Gastroesophageal sphincter (tissue), 4 donors: Measurements from ENCODE around the gene MTERF4. TPM values are rescaled to one million over a fixed set of nuclear protein-coding genes. Genes with fewer than 3 reads are reported as not detected.

ENCODE experiments used
- ATAC-seq: fragments of 150-250 bp; one replicate; pipeline ENCODE4 v1.9.1; 2016; ENCODE audit warnings: mild to moderate bottlenecking, moderate library complexity
- H3K27ac ChIP-seq, 4 donors: fragments of 200-600 bp; sonication (generic) in 3 of 4; 1 replicate in 3 of 4; 2 replicates in 1 of 4; pipeline ENCODE4 v1.5.1; 2016 to 2019
- H3K27me3 ChIP-seq: fragments of 200-600 bp; sonication (generic); one replicate; pipeline ENCODE4 v1.5.1; 2019
- H3K36me3 ChIP-seq, 2 donors: fragments of 200-600 bp; sonication (generic); one replicate each; pipeline ENCODE4 v1.5.1; 2019; ENCODE audit warnings: control low read depth in 1 of 2
- H3K4me1 ChIP-seq, 3 donors: fragments of 200-600 bp; sonication (generic); 1 replicate in 2 of 3; 2 replicates in 1 of 3; pipeline ENCODE4 v1.5.1; 2016 to 2019; ENCODE audit warnings: control low read depth in 2 of 3
- H3K4me3 ChIP-seq, 2 donors: fragments of 200-600 bp; sonication (generic); one replicate each; pipeline ENCODE4 v1.5.1; 2019; ENCODE audit warnings: mild to moderate bottlenecking in 1 of 2, moderate library complexity in 1 of 2
- H3K9me3 ChIP-seq, 3 donors: fragments of 200-600 bp; sonication (generic); one replicate each; pipeline ENCODE4 v1.5.1; 2017 to 2019; ENCODE audit warnings: control low read depth in 2 of 3
- CTCF ChIP-seq, 4 experiments: fragments of 200-600 bp in 2 of 4; fragments of 450-650 bp in 2 of 4; sonication (generic) in 1 of 4; IDR thresholded peaks; one replicate each; pipeline ENCODE4 v1.5.1; 2017 to 2019; ENCODE audit warnings: antibody characterized with exemption in 4 of 4, mild to moderate bottlenecking in 2 of 4, moderate library complexity in 2 of 4
- EP300 ChIP-seq: sonication (generic); formaldehyde crosslinking; IDR thresholded peaks from one replicate; pipeline ENCODE4 v1.6.1; 2017; ENCODE audit warnings: antibody characterized with exemption, mild to moderate bottlenecking
- POLR2A ChIP-seq, 2 donors: fragments of 450-650 bp; IDR thresholded peaks; one replicate each; pipeline ENCODE4 v1.6.1; 2017; ENCODE audit warnings: antibody characterized with exemption in 2 of 2, mild to moderate bottlenecking in 2 of 2, moderate library complexity in 1 of 2
- POLR2AphosphoS5 ChIP-seq: sonication (generic); formaldehyde crosslinking; IDR thresholded peaks from one replicate; pipeline ENCODE4 v1.6.1; 2017; ENCODE audit warnings: antibody characterized with exemption
- whole genome bisulfite sequencing, 2 donors: methylation state at CpG; one replicate each; pipeline ENCODE4 v1.1.5; 2018; ENCODE audit warnings: low coverage in 1 of 2; 5-methylcytosine and 5-hydroxymethylcytosine counted together
- total RNA-seq, 4 donors: library from RNA; depleted of rRNA; stranded (reverse); fragments of >200 nt; gene quantifications; one replicate each; pipeline ENCODE4 v1.1.0, GENCODE V29; 2016

Gene MTERF4
- total RNA-seq, 4 donors from 2014 or later: 27.1 to 33.0 (median 32.1) TPM

GRCh38 chr2:241118737-241119505 lies 16.8 kb upstream of the MTERF4 start:
- ATAC-seq: no peak
- 85 to 100% methylated on average over 6 to 9 of the region's 24 CpGs for WGBS, 2 donors
- Histone ChIP-seq H3K4me1 (no peaks in the 10 kb centered on the region), H3K4me3 (no peak overlapping the region), H3K27ac (no peak overlapping the region), H3K27me3 (no peaks in the 10 kb centered on the region), H3K36me3 (peaks cover 0 to 7% of the 10 kb centered on the region in 2 donors), H3K9me3 (no peaks in the 10 kb centered on the region)
- TF ChIP-seq CTCF (IDR thresholded peaks at IDR 0.05): no peak
- TF ChIP-seq EP300: no peak
- no peak for TF ChIP-seq POLR2AphosphoS5
- TF ChIP-seq POLR2A (IDR thresholded peaks at IDR 0.05): no peak

GRCh38 chr2:241116606-241117560 lies 14.8 kb upstream of the MTERF4 start:
- TF ChIP-seq POLR2AphosphoS5 (no peak), POLR2A (IDR thresholded peaks at IDR 0.05) (no peak), CTCF (IDR thresholded peaks at IDR 0.05) (no peak), EP300 (no peak)

GRCh38 chr2:241115361-241115760 lies 13.3 kb upstream of the MTERF4 start:
- Histone ChIP-seq H3K4me3 (no peak overlapping the region), H3K27me3 (no peaks in the 10 kb centered on the region), H3K4me1 (no peaks in the 10 kb centered on the region), H3K36me3 (no peaks in the 10 kb centered on the region), H3K9me3 (no peaks in the 10 kb centered on the region), H3K27ac (no peak overlapping the region)
- ATAC-seq: no peak
- TF ChIP-seq POLR2A (IDR thresholded peaks at IDR 0.05) (no peak), EP300 (no peak), CTCF (IDR thresholded peaks at IDR 0.05) (no peak), POLR2AphosphoS5 (no peak)
- WGBS, 2 donors: 61 to 100% methylated on average over 2 to 5 of the region's 8 CpGs

More at GRCh38 chr2:241116606-241117560, 14.8 kb upstream of the MTERF4 start:
- WGBS, 2 donors: 88 to 93% methylated on average over 10 to 29 of the region's 32 CpGs
- Histone ChIP-seq H3K27me3 (no peaks in the 10 kb centered on the region), H3K27ac (no peak overlapping the region), H3K9me3 (no peaks in the 10 kb centered on the region), H3K4me3 (no peak overlapping the region), H3K36me3 (no peaks in the 10 kb centered on the region), H3K4me1 (no peaks in the 10 kb centered on the region)
- ATAC-seq: no peak

- Histone ChIP-seq H3K36me3 (no peaks in the 10 kb centered on the region), H3K27me3 (no peaks in the 10 kb centered on the region), H3K4me3 (no peak overlapping the region), H3K9me3 (no peaks in the 10 kb centered on the region), H3K27ac (no peak overlapping the region), H3K4me1 (no peaks in the 10 kb centered on the region)
- TF ChIP-seq CTCF (IDR thresholded peaks at IDR 0.05) (no peak), POLR2AphosphoS5 (no peak), EP300 (no peak), POLR2A (IDR thresholded peaks at IDR 0.05) (no peak)
- 88% methylated on average over 6 of the region's 11 CpGs; no CpG with 5 or more reads in 1 of the 2 donors for WGBS, 2 donors
- ATAC-seq: no peak
Measured at GRCh38 chr2:241114836-241115235, 12.7 kb upstream of the MTERF4 start.
